ENCODE data around the gene ANKRD17.
"Not testable (repeated sequence)": the region's sequence is repeated elsewhere in the genome, so short reads cannot be mapped to it uniquely, and the experiment has no call there.

Gene ANKRD17

DNA sequence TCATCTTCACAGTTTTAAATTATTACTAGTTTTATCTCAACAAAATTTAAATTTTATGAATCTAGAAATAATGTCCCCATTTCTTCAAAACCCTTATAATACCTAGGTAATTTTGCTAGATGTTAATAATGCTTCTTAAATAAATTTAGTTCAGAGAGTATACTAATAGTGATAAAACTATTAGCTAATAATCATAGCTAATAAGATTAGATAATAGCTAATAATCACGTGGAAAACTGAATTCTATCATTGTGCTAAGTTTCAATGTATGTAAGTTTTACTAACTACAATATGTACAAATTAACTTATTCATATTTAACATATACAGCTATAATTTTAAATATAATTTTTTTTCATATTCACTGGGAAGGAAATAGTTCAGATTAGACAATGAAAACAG, 10.2 kb downstream of the ANKRD17 start:
- DNase-seq (ENCODE audit: low read depth in 2 of 2): no peak

DNA sequence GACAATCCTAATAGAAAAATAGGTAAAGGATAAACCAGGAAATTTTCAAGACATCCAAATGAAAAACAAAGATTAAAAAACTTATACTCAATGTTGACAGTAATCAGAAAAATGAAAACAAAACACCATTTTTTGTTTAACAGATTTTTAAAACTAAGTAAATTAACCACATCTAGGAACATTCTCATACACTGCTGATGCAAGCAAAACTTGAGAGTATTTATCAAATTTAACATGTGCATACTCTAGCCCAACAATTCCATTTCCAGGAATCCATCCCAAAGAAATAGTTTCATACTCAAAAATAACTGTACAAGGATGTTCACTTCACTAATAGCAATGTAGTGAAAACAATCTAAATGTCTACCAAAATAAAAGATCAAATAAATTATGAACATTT, 11.5 kb downstream of the ANKRD17 start:
- DNase-seq (ENCODE audit: low read depth in 2 of 2): no peak

DNA sequence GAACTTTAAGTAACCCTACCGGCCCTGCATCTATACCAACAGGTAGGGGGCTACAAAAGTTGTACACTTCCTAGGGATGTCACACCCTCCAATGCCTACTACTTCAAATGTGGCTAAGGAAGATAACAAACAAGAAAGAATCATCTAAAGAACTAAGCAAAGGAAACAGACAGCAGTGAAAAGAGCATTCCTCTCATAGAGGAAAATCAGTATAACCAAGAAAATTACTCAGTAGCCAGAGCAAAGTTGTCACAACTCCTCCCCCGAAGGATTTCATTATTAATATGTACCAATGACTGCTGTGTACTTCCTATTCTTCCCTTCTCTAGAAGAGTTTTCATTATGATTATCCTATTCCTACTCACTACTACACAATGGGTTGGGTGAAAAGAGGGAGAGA, 12.6 kb downstream of the ANKRD17 start:
- no peak for DNase-seq (ENCODE audit: low read depth in 2 of 2)

DNA sequence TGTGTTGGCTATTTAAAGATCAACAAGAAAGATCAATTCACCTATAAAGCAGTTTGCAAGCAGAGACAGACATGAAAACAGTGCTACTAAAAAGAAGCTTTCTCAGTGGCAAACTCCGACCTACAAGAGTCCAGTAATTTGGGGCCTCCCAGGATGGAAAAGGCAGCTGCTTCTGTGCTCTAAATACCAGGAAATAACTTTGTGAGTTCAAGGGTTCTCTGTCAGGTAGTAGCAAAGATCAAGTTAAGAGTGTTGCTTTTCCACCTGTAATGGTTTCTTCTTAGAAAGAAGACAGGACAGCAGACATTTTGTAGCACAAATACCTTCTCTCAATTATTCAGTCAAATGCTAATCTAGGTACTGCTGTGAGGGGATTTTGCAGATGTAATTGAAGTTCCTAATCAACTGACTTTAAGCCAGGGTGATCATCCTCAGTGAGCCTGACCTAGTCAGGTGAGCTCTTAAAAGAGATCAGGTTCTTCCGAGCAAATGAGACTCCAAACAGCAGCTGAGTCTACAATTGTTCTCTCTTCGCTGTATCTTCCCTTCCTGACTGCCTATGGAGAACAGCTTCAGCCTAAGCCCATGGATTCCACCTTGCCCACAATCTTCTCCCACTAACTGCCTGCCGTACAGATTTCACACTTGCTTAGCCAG, 13.5 kb downstream of the ANKRD17 start:
- no peak for DNase-seq (ENCODE audit: low read depth in 2 of 2)

DNA sequence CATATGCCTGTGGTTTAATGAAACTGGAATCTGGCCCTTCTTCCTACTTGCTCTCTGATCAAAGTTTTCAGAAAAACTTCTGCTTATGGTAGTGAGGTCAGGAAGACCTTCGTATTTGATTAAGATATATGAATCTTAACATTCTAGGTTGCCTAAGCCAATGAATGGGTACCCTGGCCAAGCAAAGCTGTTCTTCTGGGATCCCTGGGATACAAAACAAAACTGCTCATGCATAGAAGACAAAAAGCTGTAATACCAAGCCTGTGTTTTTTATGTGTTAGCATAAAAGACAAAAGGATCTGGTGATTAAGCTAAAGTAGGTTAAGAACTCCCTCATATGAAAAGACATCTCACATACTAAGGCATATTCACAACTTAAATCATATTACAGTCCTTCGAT, 21.6 kb downstream of the ANKRD17 start:
- DNase-seq (ENCODE audit: low read depth in 2 of 2): no peak

DNA sequence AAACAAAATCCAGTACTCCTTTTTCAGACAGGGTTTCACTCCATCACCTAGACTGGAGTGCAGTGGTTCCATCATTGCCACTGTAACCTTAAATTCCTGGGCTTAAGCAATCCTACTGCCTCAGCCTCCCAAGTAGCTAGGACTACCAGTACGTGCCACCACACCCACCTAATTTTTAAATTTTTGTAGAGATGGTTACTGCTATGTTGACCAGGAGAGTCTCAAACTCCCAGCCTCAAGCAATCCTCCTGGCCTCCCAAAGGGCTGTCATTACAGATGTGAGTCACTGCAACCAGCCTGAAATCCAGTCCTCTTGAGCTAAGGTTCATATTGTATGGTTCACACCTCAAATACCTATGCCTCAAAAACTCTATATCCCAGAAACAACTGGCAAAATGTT, 22.4 kb downstream of the ANKRD17 start:
- DNase-seq (ENCODE audit: low read depth in 2 of 2): no peak

DNA sequence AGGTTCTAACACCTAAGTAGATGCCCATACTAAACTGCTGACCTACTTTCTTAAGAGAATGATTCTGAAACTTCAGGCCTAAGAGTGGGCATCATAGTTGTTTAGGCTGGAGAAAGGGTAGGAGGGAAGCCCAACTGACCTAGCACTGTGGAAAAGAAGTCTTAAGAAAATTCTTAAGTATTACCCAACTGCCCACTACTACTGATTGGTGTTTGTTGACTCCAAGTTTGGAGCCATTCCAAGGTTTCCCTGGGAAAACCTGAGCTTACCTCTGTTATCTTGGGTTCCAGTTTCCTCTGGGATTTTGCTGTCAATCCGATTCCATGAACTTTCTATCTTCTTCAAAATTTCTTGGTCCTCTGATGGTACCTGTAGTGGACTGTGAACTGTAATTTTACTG, 23.9 kb downstream of the ANKRD17 start:
- no peak for DNase-seq (ENCODE audit: low read depth in 2 of 2)

DNA sequence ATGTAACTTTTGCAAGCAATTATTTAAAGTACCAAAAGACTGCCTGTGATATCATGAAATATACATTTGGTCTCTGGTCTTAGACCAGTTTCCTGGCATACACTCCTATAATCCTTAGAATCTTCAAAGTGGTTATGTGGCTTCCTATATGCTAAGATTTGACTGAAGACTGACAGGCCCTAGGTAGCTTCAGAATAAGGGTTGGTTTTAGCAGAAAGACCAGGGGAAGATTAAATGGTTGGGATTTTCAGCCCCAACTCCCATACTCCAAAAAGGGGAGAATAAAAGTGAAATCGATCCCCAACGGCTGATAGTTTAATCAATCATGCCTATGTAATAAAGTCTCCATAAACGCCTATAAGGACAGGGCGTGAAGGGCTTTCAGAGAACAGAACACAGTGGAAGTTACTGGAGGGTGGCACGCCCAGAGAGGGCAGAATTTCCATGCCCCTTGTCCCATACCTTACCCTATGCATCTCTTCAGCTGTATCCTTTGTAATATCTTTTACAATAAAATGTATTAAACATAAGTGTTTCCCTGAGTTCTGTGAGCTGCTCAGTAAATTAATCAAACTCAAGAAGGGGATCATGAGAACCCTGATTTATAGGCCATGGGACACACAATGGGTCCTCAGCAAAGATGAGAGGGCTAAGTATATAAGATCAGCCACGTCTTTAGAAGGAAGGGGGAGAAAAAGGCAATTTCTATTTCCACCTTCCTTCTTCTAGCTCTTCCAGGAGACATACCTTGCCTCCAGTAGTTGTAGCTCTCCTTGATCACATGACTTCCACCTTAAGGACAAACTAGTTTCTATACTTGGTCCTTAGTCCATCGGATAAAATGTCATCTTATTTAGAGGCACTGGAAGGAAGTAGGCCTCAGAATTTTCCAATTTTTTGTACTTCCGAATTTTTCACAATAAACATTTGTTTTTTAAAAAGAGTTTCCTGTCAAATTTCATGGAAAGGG, 26.8 kb downstream of the ANKRD17 start:
- DNase-seq (ENCODE audit: low read depth in 2 of 2): no peak

DNA sequence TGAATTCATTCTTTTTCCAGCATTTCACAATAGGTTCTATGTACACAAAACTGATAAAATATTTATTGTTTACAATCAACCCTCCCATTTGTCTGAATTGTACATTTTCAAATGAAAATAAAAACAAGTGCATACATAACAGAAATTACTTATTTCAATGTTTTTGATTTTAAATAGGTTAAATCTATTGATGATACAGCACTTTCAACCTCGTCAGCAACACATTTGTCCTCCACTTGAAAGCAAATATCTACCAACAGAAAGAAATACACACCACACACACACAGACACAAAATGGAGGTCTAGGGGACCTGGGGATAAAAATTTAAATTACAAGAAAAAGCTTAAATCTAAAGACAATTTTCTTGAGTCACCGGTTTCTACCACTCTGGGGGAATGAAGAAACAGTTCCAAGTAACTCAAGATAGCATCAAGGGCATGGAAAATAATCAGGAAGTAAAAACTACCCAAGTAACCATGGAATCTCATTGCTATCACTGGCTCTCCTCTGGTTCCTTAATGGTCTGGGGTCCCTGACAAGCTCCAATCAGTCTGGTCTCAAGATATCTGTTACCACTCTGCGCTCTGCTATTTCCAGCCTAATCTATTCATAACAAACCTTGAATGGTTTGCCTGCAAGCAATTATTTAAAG, 27.6 kb downstream of the ANKRD17 start:
- DNase-seq (ENCODE audit: low read depth in 2 of 2): no peak

DNA sequence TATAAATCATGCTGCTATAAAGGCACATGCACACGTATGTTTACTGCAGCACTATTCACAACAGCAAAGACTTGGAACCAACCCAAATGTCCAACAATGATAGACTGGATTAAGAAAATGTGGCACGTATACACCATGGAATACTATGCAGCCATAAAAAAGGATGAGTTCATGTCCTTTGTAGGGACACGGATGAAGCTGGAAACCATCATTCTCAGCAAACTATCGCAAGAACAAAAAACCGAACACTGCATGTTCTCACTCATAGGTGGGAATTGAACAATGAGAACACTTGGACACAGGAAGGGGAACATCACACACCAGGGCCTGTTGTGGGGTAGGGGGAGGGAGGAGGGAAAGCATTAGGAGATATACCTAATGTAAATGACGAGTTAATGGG, 29.8 kb downstream of the ANKRD17 start:
- DNase-seq (ENCODE audit: low read depth in 2 of 2): not testable (repeated sequence)

DNA sequence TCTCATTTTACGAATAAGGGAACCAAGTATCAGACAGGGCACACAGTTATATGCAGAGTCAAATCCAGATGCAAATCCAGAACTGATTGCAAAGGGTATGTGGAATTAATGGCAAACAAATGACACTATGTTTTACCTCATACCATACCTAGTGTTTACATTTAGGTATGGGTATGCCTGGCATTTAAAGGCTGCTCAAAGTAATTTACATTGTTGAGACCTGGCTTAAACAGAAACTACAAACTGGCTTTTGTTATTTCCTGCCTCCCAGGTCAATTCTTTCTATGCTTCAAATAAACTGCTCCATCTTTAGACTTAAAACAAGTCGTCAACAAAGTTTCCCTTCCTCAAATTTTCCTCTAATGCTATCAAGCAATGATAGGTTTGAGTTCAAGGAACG, 33.7 kb downstream of the ANKRD17 start:
- no peak for DNase-seq (ENCODE audit: low read depth in 2 of 2)

DNA sequence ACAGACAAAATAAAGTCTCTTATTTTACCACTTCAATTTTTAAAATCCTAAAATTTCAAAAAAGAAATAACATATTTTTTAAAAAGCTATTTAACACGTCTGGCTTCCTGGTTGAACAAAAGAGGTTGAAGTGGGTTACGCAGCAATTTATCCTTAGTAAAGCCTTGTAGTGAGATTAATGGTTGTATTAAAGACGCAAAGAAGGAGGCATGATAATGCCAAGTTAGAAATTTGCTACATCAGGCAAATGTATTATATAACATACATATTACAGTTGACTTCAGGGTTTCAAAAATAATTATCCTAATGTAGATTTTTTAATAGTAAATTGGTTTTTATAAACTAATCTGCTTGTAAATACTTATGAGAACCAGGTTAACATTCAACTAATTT, 35.3 kb downstream of the ANKRD17 start:
- DNase-seq (ENCODE audit: low read depth in 2 of 2): no peak

DNA sequence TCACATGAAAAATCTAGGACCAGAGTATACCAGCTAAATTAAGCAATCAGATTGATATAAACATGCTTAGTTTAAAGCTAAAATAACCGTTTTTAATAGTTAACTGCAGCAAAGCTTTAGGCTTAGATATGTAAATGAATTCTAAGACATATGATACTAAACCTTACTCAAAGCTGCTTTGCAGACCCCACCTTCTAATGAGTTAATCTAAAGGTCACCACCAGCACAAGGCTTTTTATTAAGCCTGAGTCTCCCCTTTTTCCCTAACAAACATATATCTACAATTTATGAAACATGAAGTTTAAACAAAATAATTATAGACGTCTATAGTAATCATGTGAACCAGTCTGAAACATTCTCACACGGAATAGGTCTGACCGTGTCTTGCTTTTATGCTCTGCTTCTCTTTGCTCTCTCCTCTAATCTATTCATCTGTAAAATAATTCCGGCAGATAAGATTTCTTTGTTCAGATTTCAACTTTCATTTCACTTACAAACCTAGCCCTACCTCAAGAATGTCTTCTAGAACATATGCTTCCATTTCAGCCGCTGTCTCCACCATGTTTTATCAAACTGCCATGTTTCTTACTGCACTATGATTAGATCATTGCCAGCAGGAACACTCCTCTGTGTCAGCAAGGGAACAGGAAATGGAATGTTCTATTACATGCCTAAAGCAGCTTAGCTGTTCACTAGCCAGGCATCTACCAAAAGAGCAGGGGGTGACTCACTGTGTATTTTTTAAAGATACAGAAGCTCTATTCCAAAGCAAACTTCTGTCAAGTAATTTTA, 35.9 kb downstream of the ANKRD17 start:
- peak in 1 of 2 donors; percentile 33 for DNase-seq (ENCODE audit: low read depth in 2 of 2)

DNA sequence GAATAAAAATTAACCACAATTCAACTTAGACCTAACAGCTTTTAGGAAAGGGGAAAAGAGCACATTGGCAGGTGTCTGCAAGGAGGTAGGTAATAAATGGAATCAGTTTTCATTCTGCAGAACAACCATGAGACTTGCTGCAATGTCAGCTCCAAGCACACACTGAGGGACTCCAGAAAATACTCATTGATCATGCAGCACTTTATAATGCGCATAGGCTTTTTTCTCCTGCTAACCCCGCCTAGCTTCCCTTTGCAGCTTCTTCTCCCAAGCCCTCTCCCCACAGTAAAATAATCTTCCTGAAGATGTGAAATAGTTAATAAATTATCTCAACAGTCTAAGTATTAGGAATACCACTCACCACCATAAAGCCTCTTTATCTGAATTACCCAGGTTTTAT, 36.9 kb downstream of the ANKRD17 start:
- DNase-seq (ENCODE audit: low read depth in 2 of 2): no peak

DNA sequence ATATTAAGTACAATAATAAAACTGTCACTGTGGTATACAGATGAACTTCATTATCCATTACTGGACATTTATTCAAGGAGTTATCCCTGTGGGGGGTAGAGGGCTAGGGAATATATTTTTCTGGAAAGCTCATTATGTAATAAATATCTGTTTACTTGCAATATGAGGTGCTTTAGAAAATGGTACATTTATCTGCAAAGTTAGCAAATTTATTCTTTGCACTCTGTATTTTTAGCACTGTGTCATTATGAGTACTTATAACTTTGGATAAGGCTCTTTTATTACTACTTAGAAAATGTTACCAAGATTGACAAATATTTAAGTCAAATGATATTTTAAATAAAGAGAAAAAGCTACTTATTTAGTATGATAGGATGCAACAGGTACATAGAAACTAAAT, 37.8 kb downstream of the ANKRD17 start:
- no peak for DNase-seq (ENCODE audit: low read depth in 2 of 2)

DNA sequence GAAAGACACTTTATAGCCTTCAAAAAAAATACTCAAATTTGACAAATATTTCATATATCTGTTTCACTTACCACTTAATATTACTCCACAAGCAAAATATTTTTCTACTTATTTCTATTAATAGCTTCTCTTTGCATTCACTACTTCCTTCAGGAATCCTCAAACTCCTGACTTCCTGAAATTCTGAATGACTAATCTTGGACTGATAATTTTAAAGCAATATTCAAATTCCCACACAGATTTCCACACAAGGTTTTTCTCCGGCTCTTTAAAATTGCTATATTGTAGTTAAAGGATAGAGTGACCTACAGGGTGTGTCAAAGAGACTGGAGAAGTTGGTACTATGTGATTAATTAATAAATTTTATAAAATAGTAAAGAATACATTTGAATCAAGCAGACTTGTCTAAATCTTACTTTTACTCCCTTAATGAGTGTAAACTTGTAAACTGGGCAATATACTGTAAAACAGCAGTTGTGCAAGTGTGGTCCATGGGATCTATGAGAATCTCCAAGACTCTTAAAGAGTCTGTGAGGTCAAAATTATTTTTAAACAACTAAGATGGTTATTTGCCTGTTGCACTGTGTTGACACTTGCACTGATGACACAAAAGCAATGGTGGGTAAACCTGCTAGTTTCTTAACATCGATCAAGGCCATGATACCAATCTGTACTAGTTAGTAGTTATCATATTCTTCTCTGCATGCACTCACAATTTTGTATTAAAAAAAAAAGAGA, 44.5 kb downstream of the ANKRD17 start:
- no peak for DNase-seq (ENCODE audit: low read depth in 2 of 2)

DNA sequence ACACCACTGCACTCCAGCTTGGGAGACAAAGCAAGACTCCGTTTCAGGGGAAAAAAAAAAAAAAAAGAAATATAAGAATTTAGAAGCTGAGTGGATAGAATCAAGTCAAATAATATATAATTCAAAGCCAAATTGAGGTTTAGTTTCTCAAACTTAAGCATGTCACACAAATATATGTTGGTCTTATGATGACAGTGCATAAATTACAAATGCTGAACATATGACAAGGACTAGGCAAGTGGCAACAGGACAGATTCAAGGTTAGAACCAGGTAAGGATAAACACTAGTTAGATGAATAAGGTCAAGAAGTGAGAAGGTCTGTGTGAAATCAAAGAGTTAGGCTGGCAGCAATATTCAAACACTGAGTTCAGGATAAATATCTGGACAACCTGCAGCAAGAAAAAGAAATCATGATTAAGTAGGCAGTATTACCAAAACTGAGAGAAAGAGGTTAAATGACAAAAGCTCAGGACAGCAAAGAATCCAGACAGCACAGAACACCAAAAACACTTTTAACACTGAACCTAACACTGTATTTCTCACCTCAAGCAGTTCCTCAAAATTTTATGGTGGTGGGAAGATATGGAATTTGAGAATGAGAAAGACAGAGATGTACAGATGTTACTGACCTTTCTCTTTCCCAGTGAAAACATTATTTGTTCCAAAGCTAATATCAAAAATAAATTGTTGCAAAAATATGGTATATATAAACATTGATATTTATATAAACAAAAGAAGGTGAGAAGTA, 45.4 kb downstream of the ANKRD17 start:
- DNase-seq (ENCODE audit: low read depth in 2 of 2): no peak

DNA sequence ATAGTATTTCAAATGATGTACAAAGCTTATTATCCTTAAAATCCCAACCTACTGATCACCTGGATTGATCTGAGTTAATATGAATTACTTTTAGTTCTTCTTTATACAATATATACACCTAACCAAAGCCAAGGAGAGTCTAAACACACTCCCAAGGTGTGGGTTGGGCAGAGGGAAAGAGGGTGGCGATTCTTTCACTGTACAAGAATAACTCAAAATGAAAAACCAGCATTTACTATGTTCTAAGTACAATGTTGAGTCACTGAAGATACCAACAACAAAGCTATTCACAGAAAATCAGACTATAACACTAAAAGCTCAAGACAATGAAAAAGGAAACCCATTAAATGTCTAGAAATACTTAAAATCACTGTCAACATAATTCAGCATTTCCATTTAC, 46.6 kb downstream of the ANKRD17 start:
- no peak for DNase-seq (ENCODE audit: low read depth in 2 of 2)

DNA sequence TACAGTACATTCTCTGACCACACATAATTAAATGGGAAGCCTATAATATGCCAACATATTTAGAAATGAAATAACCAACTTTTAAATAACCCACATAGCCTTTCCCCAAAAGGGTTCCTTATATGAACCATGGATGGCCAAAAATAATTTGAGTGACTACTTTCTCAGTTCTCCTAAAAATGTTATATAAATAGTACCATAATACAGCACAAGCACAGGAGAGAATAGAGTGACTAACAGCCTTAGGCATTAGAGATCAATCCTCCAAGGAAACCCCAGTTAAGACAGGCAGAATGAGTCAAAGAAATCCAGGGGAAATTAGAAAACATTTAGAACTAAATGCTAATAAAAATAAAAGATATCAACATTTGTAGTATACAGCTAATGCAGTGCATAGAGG, 50.2 kb downstream of the ANKRD17 start:
- DNase-seq (ENCODE audit: low read depth in 2 of 2): no peak

DNA sequence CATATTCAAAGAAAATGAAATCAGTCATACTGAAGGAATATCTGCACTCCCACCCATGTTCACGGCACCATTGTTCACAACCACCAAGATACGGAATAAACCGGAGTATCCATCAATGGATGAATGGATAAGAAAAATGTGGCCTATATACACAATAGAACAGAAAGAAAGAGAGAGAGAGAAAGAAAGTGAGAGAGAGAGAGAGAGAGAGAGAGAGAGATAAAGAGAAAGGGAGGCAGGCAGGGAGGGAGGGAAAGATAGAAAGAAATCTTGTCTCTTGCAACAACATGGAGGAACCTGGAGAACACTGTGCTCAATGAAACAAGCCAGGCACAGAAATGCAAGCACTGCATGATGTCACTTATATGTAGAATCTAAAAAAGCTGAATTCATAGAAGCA, 52.4 kb downstream of the ANKRD17 start:
- DNase-seq (ENCODE audit: low read depth in 2 of 2): no peak

DNA sequence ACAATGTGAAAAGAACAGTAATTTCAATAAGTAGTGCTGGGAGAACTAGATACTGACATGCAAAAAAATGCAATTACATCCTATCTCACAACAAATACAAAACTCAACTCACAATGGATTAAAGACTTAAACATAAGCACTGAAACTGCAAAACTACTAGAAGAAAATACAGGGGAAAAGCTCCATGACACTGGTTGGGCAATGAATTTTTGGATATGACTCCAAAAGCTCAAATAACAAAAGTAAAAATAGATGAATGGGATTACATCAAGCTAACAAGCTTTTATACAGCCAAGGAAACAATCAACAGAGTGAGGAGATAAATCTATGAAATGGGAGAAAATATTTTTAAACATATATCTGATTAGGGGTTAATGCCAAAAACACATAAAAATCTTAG, 53.1 kb downstream of the ANKRD17 start:
- DNase-seq (ENCODE audit: low read depth in 2 of 2): no peak

Measured in stimulated activated CD8-positive, alpha-beta memory T cell treated with anti-CD3 and anti-CD28 coated beads, Interleukin-15, amount 100 ng/mL, for 4 hours (primary cell).